H1 (cell line): ENCODE data around the gene LMO2. TPM values are rescaled to one million over a fixed set of nuclear protein-coding genes. Genes with fewer than 3 reads are reported as not detected.

ENCODE experiments used
- CBX8 ChIP-seq: fragments of 300-800, 300-1000 bp; sonication (generic); IDR thresholded peaks from 2 replicates; pipeline ENCODE4 v1.7.1; 2016; ENCODE audit warnings: low read depth, low read length, borderline replicate concordance
- HDAC2 ChIP-seq, 2 experiments: fragments of 300-600 bp in 1 of 2; sonication (generic) in 1 of 2; IDR thresholded peaks; 2 replicates each; pipeline ENCODE4 v1.6.1; 2011 to 2012; ENCODE audit warnings: low read depth in 2 of 2, low read length in 2 of 2, mild to moderate bottlenecking in 2 of 2, moderate library complexity in 2 of 2, borderline replicate concordance in 1 of 2, inconsistent platforms in 1 of 2
- polyA plus RNA-seq, 7 experiments: library from polyadenylated mRNA; depleted of rRNA in 3 of 7; stranded (reverse) in 5 of 7; unstranded in 2 of 7; fragments of >200 nt in 5 of 7; fragments of 200-250 nt in 2 of 7; gene quantifications; 1 replicate in 5 of 7; 2 replicates in 1 of 7; 4 replicates in 1 of 7; pipeline versions ENCODE4 v1.2.1 to v1.2.3, GENCODE V29; 2011 to 2013; ENCODE audit warnings: missing spikeins in 2 of 7, mixed read lengths in 2 of 7
- total RNA-seq: library from RNA; stranded (reverse); fragmentation: NEBNext Ultra II Directional; extraction: Animal tissue kit (Norgen Biotek cat#: 25700); gene quantifications from 2 replicates; pipeline ENCODE4 v1.2.1, GENCODE V29; 2021

LMO2 gene
- total and polyA plus RNA-seq, 2 of the 8 experiments (the other 6 are each of a cell fraction or from before 2014, with no cell fraction given), result 1.6 to 2.7 TPM

DNA sequence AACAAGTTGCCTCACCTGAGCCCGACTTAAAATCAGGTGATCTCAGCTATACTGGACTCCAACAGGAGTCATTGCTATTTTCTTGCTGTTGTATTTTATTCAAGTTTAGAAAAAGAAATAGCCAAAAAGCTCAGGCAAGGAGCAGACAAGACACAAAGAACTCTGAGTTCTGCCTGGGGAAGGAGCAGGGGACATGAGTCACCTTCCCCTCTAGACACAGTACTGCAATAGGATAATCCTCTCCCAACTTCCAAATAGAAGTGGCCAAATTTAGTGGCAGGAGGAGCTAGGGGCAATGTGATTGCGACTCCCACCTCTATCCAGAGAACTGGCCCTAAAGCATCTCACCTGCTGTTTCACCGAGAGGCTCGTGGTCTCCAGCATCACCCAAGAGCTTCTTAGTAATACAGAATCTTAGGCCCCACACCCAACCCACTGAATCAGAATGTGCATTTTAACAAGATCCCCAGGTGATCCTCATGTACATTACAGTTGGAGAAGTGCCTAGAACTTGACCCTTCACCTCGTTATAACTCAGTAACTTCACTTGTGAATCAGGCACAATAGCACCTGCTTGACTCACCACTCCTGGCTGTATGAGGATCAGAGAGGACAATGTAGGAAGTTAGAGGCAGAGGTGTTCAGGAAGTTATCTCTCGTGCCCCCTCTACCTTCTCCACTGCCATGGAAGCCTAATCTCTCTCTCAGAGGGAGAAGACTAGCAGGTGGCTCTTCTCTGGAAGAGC, 60.8 kb downstream of the LMO2 start (continued):
- no peak for TF ChIP-seq HDAC2 (IDR thresholded peaks at IDR 0.05; ENCODE audit: borderline replicate concordance in 1 of 2, low read depth in 2 of 2, low read length in 2 of 2)
- TF ChIP-seq CBX8, result no peak
- TF ChIP-seq, all 59 proteins: peak for 0
